SK-N-SH treated with all-trans-retinoic acid at 6 μM for 48 hours (cell line): Measurements from ENCODE around the gene SCD5.

Experiments used
- TOX ChIP-seq: fragments of 250-450 bp; sonication (Bioruptor Pico); IDR thresholded peaks from 2 replicates; pipeline ENCODE4 v1.8.0; 2021; ENCODE audit warnings: mild to moderate bottlenecking, moderate library complexity, borderline replicate concordance
- ZC3H10 ChIP-seq: fragments of 250-450 bp; sonication (Bioruptor Pico); IDR thresholded peaks from 2 replicates; pipeline ENCODE4 v1.5.1; 2021; ENCODE audit warnings: mild to moderate bottlenecking, moderate library complexity
- ZFP3 ChIP-seq: fragments of 250-450 bp; sonication (Bioruptor Pico); IDR thresholded peaks from 2 replicates; pipeline ENCODE4 v1.5.0; 2020; ENCODE audit warnings: mild to moderate bottlenecking, moderate library complexity

GRCh38 chr4:82694892-82695291, 103.7 kb downstream of the SCD5 start:
- TF ChIP-seq ZFP3, result no peak
- no peak for TF ChIP-seq TOX (CRISPR knock-in tag)
- TF ChIP-seq ZC3H10, result no peak
